GM23338 (cell line): Measurements from ENCODE around the gene SULT1C2. TPM values are rescaled to one million over a fixed set of nuclear protein-coding genes. Genes with fewer than 3 reads are reported as not detected.

Source experiments
- ATAC-seq: fragments of 200-7000 bp; cut with Tn5 transposase; 3 replicates; pipeline ENCODE4 v1.9.1; 2020
- DNase-seq: peaks from one replicate; pipeline ENCODE4 v3.0.0-alpha.2; 2015; ENCODE audit warnings: low spot score
- H2AFZ ChIP-seq: fragments of 200-600 bp; sonication (generic); 2 replicates; pipeline ENCODE4 v1.8.0; 2016; ENCODE audit warnings: antibody characterized with exemption, mild to moderate bottlenecking, moderate library complexity
- H3F3A ChIP-seq: fragments of 200-600 bp; sonication (generic); replicated peaks from 2 replicates; pipeline ENCODE4 v1.8.0; 2017; ENCODE audit warnings: antibody characterized with exemption, mixed run types, low read depth
- H3K27ac ChIP-seq: fragments of 200-600 bp; sonication (generic); 2 replicates; pipeline ENCODE4 v1.6.1; 2016; ENCODE audit warnings: low read depth
- H3K27me3 ChIP-seq: fragments of 200-600 bp; sonication (generic); 2 replicates; pipeline ENCODE4 v1.8.0; 2016; ENCODE audit warnings: mild to moderate bottlenecking, mixed run types, moderate library complexity; ENCODE audit not compliant: insufficient read depth
- H3K36me3 ChIP-seq: fragments of 200-600 bp; sonication (generic); 2 replicates; pipeline ENCODE4 v1.8.0; 2016; ENCODE audit warnings: mild to moderate bottlenecking; ENCODE audit not compliant: insufficient read depth
- H3K4me1 ChIP-seq: fragments of 200-600 bp; sonication (generic); 2 replicates; pipeline ENCODE4 v1.8.0; 2016; ENCODE audit warnings: mild to moderate bottlenecking, moderate library complexity; ENCODE audit not compliant: insufficient read depth
- H3K4me2 ChIP-seq: fragments of 200-600 bp; sonication (generic); 2 replicates; pipeline ENCODE4 v1.7.1; 2017; ENCODE audit warnings: mixed run types
- H3K4me3 ChIP-seq: fragments of 200-600 bp; sonication (generic); 2 replicates; pipeline ENCODE4 v1.6.1; 2016; ENCODE audit warnings: mixed run types
- H3K79me2 ChIP-seq: fragments of 200-600 bp; sonication (generic); replicated peaks from 2 replicates; pipeline ENCODE4 v1.8.0; 2017; ENCODE audit warnings: mild to moderate bottlenecking; ENCODE audit not compliant: insufficient read depth
- H3K9me2 ChIP-seq: fragments of 200-600 bp; sonication (generic); 2 replicates; pipeline ENCODE4 v1.8.0; 2017; ENCODE audit not compliant: insufficient read depth
- H4K20me1 ChIP-seq: fragments of 200-600 bp; sonication (generic); replicated peaks from 2 replicates; pipeline ENCODE4 v1.8.0; 2017; ENCODE audit warnings: mild to moderate bottlenecking; ENCODE audit not compliant: insufficient read depth
- H3K27ac Mint-ChIP-seq: 2 replicates; pipeline ENCODE4 v1.8.0; 2020; ENCODE audit warnings: inconsistent platforms, mild to moderate bottlenecking, moderate library complexity, mixed read lengths
- H3K27me3 Mint-ChIP-seq: 3 replicates; pipeline ENCODE4 v1.8.0; 2022; ENCODE audit warnings: low read depth, mild to moderate bottlenecking, moderate library complexity, mixed read lengths, inconsistent platforms; ENCODE audit not compliant: insufficient read depth, poor library complexity
- H3K36me3 Mint-ChIP-seq: 3 replicates; pipeline ENCODE4 v1.8.0; 2021; ENCODE audit warnings: low read depth, mild to moderate bottlenecking, inconsistent platforms, moderate library complexity, mixed read lengths
- H3K4me1 Mint-ChIP-seq: 3 replicates; pipeline ENCODE4 v1.8.0; 2020; ENCODE audit warnings: mild to moderate bottlenecking, inconsistent platforms, mixed read lengths
- H3K4me3 Mint-ChIP-seq: 3 replicates; pipeline ENCODE4 v1.8.0; 2021; ENCODE audit warnings: moderate library complexity, mild to moderate bottlenecking, inconsistent platforms, mixed read lengths
- H3K9me3 Mint-ChIP-seq: 3 replicates; pipeline ENCODE4 v1.8.0; 2020; ENCODE audit warnings: moderate library complexity, mild to moderate bottlenecking, inconsistent platforms, mixed read lengths
- CREB1 ChIP-seq: fragments of 250-450 bp; sonication (Bioruptor Pico); IDR thresholded peaks from 2 replicates; pipeline ENCODE4 v1.5.0; 2020; ENCODE audit warnings: low read depth, mild to moderate bottlenecking, moderate library complexity
- CTCF ChIP-seq, 2 experiments: fragments of 200-600 bp in 1 of 2; sonication (generic) in 1 of 2; conservative IDR thresholded peaks; 2 replicates each; pipeline versions ENCODE4 v1.5.1 to v1.6.1; 2016 to 2017; ENCODE audit warnings: antibody characterized with exemption in 2 of 2, low read depth in 2 of 2, mild to moderate bottlenecking in 2 of 2, moderate library complexity in 1 of 2
- ETS1 ChIP-seq: IDR thresholded peaks from 2 replicates; pipeline ENCODE4 v1.6.1; 2016; ENCODE audit warnings: antibody characterized with exemption
- EZH2 ChIP-seq: fragments of 200-600 bp; sonication (generic); IDR thresholded peaks from one replicate; pipeline ENCODE4 v1.8.0; 2017; ENCODE audit warnings: antibody characterized with exemption, mild to moderate bottlenecking, low read depth; ENCODE audit not compliant: unreplicated experiment
- EZH2phosphoT487 ChIP-seq: fragments of 200-600 bp; sonication (generic); IDR thresholded peaks from one replicate; pipeline ENCODE4 v1.8.1; 2018; ENCODE audit warnings: antibody characterized with exemption; ENCODE audit not compliant: unreplicated experiment
- JUNB ChIP-seq: IDR thresholded peaks from one replicate; pipeline ENCODE4 v1.6.1; 2016; ENCODE audit warnings: antibody characterized with exemption; ENCODE audit not compliant: unreplicated experiment
- NANOG ChIP-seq: IDR thresholded peaks from 2 replicates; pipeline ENCODE4 v1.6.1; 2016; ENCODE audit warnings: antibody characterized with exemption, borderline replicate concordance
- POLR2AphosphoS5 ChIP-seq: IDR thresholded peaks from 2 replicates; pipeline ENCODE4 v1.6.1; 2016; ENCODE audit warnings: antibody characterized with exemption, low read depth
- REST ChIP-seq: IDR thresholded peaks from one replicate; pipeline ENCODE4 v1.6.1; 2018; ENCODE audit warnings: antibody characterized with exemption; ENCODE audit not compliant: unreplicated experiment
- STAT1 ChIP-seq: IDR thresholded peaks from one replicate; pipeline ENCODE4 v1.6.1; 2016; ENCODE audit warnings: antibody characterized with exemption; ENCODE audit not compliant: unreplicated experiment
- ZNF114 ChIP-seq: fragments of 250-450 bp; sonication (Bioruptor Pico); IDR thresholded peaks from 2 replicates; pipeline ENCODE4 v1.5.0; 2020; ENCODE audit warnings: mild to moderate bottlenecking, moderate library complexity
- ZNF331 ChIP-seq: fragments of 250-450 bp; sonication (Bioruptor Pico); IDR thresholded peaks from 2 replicates; pipeline ENCODE4 v1.5.0; 2020; ENCODE audit warnings: low read depth, mild to moderate bottlenecking, moderate library complexity
- polyA plus RNA-seq: library from polyadenylated mRNA; unstranded; fragments of >200 nt; fragmentation: Nextera tagmentation; extraction: Ambion mirVana; gene quantifications from 2 replicates; pipeline ENCODE4 v1.2.1, GENCODE V29; 2016
- total RNA-seq: library from RNA; depleted of rRNA; stranded (reverse); fragments of >200 nt; shearing (Covaris generic); gene quantifications from 2 replicates; pipeline ENCODE4 v1.2.3, GENCODE V29; 2014

The SULT1C2 gene
- total and polyA plus RNA-seq, 2 experiments from 2014 or later, result 0.69 to 1.9 TPM

GRCh38 chr2:108297436-108298141 is 8.9 kb downstream of the SULT1C2 start:
- no peak for ATAC-seq

More at GRCh38 chr2:108297436-108298141, 8.9 kb downstream of the SULT1C2 start:
- Histone ChIP-seq H3K4me3 (no peak overlapping the region), H3K9me2 (0 out of 2 replicates have a peak, but pooled peaks cover 4% of the 10 kb centered on the region), H3K36me3 (no peaks in the 10 kb centered on the region), H3K4me1 (no peaks in the 10 kb centered on the region), H3F3A (no peaks in the 10 kb centered on the region), H3K4me2 (no peak overlapping the region), H3K27ac (no peak overlapping the region), H4K20me1 (no peaks in the 10 kb centered on the region), H2AFZ (no peak overlapping the region), H3K27me3 (no peaks in the 10 kb centered on the region), H3K79me2 (no peaks in the 10 kb centered on the region)
- Mint-ChIP-seq H3K4me3 (no peak overlapping the region), H3K4me1 (no peaks in the 10 kb centered on the region), H3K27ac (no peak overlapping the region), H3K27me3 (peaks cover 5% of the 10 kb centered on the region), H3K9me3 (no peaks in the 10 kb centered on the region), H3K36me3 (no peaks in the 10 kb centered on the region)
- TF ChIP-seq CTCF (conservative IDR thresholded peaks at IDR 0.05; ENCODE audit: low read depth in 2 of 2), result no peak
- TF ChIP-seq STAT1, result no peak
- TF ChIP-seq EZH2, result no peak
- TF ChIP-seq ZNF331 (CRISPR knock-in tag), result no peak
- no peak for TF ChIP-seq REST
- TF ChIP-seq NANOG, result no peak
- no peak for TF ChIP-seq ETS1
- TF ChIP-seq CREB1 (CRISPR knock-in tag), result no peak
- no peak for TF ChIP-seq POLR2AphosphoS5
- no peak for TF ChIP-seq JUNB
- TF ChIP-seq ZNF114 (CRISPR knock-in tag), result no peak
- TF ChIP-seq EZH2phosphoT487, result no peak
- no peak for DNase-seq
